ENCODE measurements around the gene CUBN.

DNA sequence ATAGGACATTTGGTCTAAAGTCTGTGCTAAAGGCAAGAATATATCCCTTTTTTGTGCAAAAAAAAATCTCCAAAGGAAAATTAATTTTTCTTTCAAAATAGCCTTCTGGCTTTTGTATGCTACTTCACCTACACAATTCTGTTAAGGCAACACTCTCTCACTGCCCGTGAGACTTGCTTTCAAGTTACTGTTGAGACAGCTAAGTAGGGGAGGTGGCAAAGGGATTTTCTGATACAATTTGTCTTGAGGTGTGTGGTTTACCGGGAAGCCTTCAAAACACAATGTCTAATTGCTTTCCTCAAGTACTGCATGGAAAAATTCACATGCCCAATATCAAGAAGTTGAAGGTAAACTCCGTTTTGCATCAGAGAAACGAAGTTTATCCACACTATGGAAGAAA lies 261.6 kb downstream of the CUBN start:
- TF ChIP-seq, protein P1, sequence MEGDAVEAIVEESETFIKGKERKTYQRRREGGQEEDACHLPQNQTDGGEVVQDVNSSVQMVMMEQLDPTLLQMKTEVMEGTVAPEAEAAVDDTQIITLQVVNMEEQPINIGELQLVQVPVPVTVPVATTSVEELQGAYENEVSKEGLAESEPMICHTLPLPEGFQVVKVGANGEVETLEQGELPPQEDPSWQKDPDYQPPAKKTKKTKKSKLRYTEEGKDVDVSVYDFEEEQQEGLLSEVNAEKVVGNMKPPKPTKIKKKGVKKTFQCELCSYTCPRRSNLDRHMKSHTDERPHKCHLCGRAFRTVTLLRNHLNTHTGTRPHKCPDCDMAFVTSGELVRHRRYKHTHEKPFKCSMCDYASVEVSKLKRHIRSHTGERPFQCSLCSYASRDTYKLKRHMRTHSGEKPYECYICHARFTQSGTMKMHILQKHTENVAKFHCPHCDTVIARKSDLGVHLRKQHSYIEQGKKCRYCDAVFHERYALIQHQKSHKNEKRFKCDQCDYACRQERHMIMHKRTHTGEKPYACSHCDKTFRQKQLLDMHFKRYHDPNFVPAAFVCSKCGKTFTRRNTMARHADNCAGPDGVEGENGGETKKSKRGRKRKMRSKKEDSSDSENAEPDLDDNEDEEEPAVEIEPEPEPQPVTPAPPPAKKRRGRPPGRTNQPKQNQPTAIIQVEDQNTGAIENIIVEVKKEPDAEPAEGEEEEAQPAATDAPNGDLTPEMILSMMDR (IDR thresholded peaks at IDR 0.05), result no peak
- TF ChIP-seq POLR2A (IDR thresholded peaks at IDR 0.05), result no peak
